Right atrium auricular region (tissue), 2 donors: ENCODE measurements around the gene RAG2. TPM values are rescaled to one million over a fixed set of nuclear protein-coding genes. Genes with fewer than 3 reads are reported as not detected.

Experiments
- DNase-seq: peaks from one replicate; pipeline ENCODE4 v3.0.0-alpha.2; 2019; ENCODE audit warnings: low spot score
- H3K27ac ChIP-seq, 2 donors: fragments of 200-600 bp; sonication (generic); 1 replicate in 1 of 2; 2 replicates in 1 of 2; pipeline ENCODE4 v1.5.1; 2016 to 2019
- H3K27me3 ChIP-seq, 2 donors: fragments of 200-600 bp; sonication (generic); one replicate each; pipeline versions ENCODE4 v1.5.1 to v1.6.0; 2017 to 2019
- H3K36me3 ChIP-seq: fragments of 200-600 bp; sonication (generic); one replicate; pipeline ENCODE4 v1.5.1; 2016
- H3K4me1 ChIP-seq, 2 donors: fragments of 200-600 bp; sonication (generic); one replicate each; pipeline versions ENCODE4 v1.5.1 to v1.6.0; 2017 to 2019
- H3K4me3 ChIP-seq, 2 donors: fragments of 200-600 bp; sonication (generic); 1 replicate in 1 of 2; 2 replicates in 1 of 2; pipeline ENCODE4 v1.5.1; 2017 to 2019; ENCODE audit warnings: mild to moderate bottlenecking in 1 of 2, moderate library complexity in 1 of 2
- H3K9me3 ChIP-seq, 2 donors: fragments of 200-600 bp; sonication (generic); one replicate each; pipeline ENCODE4 v1.5.1; 2019
- CTCF ChIP-seq, 2 donors: fragments of 200-600 bp; sonication (generic); IDR thresholded peaks; one replicate each; pipeline ENCODE4 v1.5.1; 2019; ENCODE audit warnings: antibody characterized with exemption in 2 of 2
- total RNA-seq, 2 donors: library from RNA; depleted of rRNA; stranded (reverse); fragments of >200 nt; gene quantifications; one replicate each; pipeline ENCODE4 v1.1.0, GENCODE V29; 2016

RAG2 gene
- total RNA-seq, 2 donors from 2014 or later = not detected

DNA sequence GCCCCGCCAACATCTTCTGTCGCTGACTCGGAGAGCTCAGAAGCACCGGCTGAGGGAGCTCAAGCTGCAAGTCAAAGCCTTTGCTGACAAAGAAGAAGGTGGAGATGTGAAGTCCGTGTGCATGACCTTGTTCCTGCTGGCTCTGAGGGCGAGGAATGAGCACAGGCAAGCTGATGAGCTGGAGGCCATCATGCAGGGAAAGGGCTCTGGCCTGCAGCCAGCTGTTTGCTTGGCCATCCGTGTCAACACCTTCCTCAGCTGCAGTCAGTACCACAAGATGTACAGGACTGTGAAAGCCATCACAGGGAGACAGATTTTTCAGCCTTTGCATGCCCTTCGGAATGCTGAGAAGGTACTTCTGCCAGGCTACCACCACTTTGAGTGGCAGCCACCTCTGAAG lies 23.6 kb downstream of the RAG2 start:
- no peak overlapping the region for H3K27ac ChIP-seq
- H3K4me1 ChIP-seq = no peaks in the 10 kb centered on the region
- no peaks in the 10 kb centered on the region for H3K9me3 ChIP-seq
- H3K4me3 ChIP-seq = no peak overlapping the region
- TF ChIP-seq CTCF (IDR thresholded peaks at IDR 0.05) = no peak
- DNase-seq = no peak
- H3K36me3 ChIP-seq = no peaks in the 10 kb centered on the region
- H3K27me3 ChIP-seq = no peaks in the 10 kb centered on the region

DNA sequence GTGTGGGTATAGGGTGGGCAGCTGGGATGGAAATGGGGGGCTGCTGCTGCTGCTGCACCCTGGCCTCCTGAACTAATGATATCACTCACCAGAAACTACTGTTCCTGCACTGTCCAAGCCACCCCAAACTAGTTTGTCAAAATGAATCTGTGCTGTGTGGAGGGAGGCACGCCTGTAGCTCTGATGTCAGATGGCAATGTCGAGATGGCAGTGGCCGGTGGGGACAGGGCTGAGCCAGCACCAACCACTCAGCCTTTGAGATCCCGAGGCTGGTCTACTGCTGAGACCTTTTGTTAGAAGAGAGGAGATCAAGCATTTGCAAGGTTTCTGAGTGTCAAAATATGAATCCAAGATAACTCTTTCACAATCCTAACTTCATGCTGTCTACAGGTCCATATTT lies 28.9 kb downstream of the RAG2 start:
- no peaks in the 10 kb centered on the region for H3K36me3 ChIP-seq
- DNase-seq = no peak
- H3K27me3 ChIP-seq = no peaks in the 10 kb centered on the region
- H3K4me3 ChIP-seq = no peak overlapping the region
- no peaks in the 10 kb centered on the region for H3K4me1 ChIP-seq
- no peak for TF ChIP-seq CTCF (IDR thresholded peaks at IDR 0.05)
- H3K27ac ChIP-seq = no peak overlapping the region
- no peaks in the 10 kb centered on the region for H3K9me3 ChIP-seq

- Histone ChIP-seq H3K27me3 (no peaks in the 10 kb centered on the region), H3K27ac (no peak within 1 kb of the TSS), H3K36me3 (no peaks in the 10 kb centered on the region), H3K4me1 (no peaks in the 10 kb centered on the region), H3K4me3 (no peak within 1 kb of the TSS), H3K9me3 (no peaks in the 10 kb centered on the region)
- TF ChIP-seq CTCF (IDR thresholded peaks at IDR 0.05) = no peak
- DNase-seq = no peak
These were observed 30.3 kb downstream of the RAG2 start, which contains the start of gene RAG1 for GRCh38 chr11:36567694-36568093. Gene RAG1, plus strand, starts transcription at chr11:36568007. Its CDS starts 5,298 bp downstream, at chr11:36573305.

- H3K4me1 ChIP-seq = no peaks in the 10 kb centered on the region
- no peaks in the 10 kb centered on the region for H3K27me3 ChIP-seq
- no peak for TF ChIP-seq CTCF (IDR thresholded peaks at IDR 0.05)
- H3K36me3 ChIP-seq = no peaks in the 10 kb centered on the region
- H3K4me3 ChIP-seq = no peak overlapping the region
- no peaks in the 10 kb centered on the region for H3K9me3 ChIP-seq
- no peak for DNase-seq
- no peak overlapping the region for H3K27ac ChIP-seq
These were observed 31.5 kb downstream of the RAG2 start for GRCh38 chr11:36566407-36567053.

DNA sequence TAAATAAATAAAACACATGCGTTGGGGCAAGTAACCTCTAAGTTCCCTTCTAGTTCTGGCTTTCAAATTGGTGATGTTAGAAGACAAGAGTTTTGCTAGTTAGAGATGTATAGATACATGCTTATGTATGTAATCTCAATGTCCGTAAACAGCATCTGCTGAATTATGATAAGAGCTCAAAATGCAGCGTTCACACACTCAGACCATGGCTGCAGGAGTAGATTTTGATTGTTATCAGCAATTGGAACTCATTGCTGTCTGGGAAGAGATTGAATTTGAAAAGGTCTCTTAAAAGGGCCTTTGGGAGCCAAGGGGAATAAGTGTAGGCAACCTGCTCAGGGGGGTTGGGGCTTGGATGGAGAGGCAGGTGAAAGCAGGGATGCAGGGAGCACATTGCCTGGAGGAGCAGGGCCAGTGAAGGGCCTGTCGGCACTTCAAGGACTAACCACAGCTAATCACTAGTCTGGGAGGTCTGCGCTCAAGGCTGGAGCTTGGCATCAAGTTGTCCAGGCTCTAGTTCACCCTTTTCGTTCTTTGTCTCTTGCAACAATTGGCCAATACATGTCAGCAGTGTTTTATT lies 32.9 kb downstream of the RAG2 start:
- DNase-seq = no peak
- H3K4me3 ChIP-seq = peak overlapping the region in 1 of 2 donors; percentile 37
- no peaks in the 10 kb centered on the region for H3K27me3 ChIP-seq
- H3K36me3 ChIP-seq = no peaks in the 10 kb centered on the region
- no peaks in the 10 kb centered on the region for H3K4me1 ChIP-seq
- H3K27ac ChIP-seq = no peak overlapping the region
- H3K9me3 ChIP-seq = no peaks in the 10 kb centered on the region
- TF ChIP-seq CTCF (IDR thresholded peaks at IDR 0.05) = no peak
